NB4 (cell line): ENCODE measurements around the gene OARD1.

Source experiments
- DNase-seq: peaks from one replicate; pipeline ENCODE4 v3.0.0; 2010; ENCODE audit warnings: low read depth
- H3K4me3 ChIP-seq: one replicate; pipeline ENCODE4 v1.5.1; 2011; ENCODE audit warnings: mild to moderate bottlenecking, low read depth, low read length, moderate library complexity
- CTCF ChIP-seq: IDR thresholded peaks from one replicate; pipeline ENCODE4 v1.5.1; 2012; ENCODE audit warnings: low read depth, low read length
- MAX ChIP-seq: IDR thresholded peaks from 2 replicates; pipeline ENCODE4 v1.6.1; 2011; ENCODE audit warnings: low read depth, low read length
- MYC ChIP-seq: IDR thresholded peaks from 2 replicates; pipeline ENCODE4 v1.6.1; 2011; ENCODE audit warnings: low read depth, low read length
- POLR2A ChIP-seq: IDR thresholded peaks from 2 replicates; pipeline ENCODE4 v1.6.1; 2011; ENCODE audit warnings: mild to moderate bottlenecking; ENCODE audit not compliant: insufficient read length; ENCODE audit errors: extremely low read depth

The OARD1 gene

GRCh38 chr6:41056768-41057490 is 15.2 kb downstream of the OARD1 start:
- TF ChIP-seq POLR2A: no peak
- no peak for TF ChIP-seq CTCF
- no peak for TF ChIP-seq MAX
- TF ChIP-seq MYC: no peak
- DNase-seq: no peak
- H3K4me3 ChIP-seq: no peak overlapping the region

- no peak for DNase-seq
- H3K4me3 ChIP-seq: no peak overlapping the region
- TF ChIP-seq MYC (no peak), CTCF (no peak), MAX (no peak), POLR2A (no peak)
Measured at GRCh38 chr6:41055149-41055548, 17.0 kb downstream of the OARD1 start.

- no peak for DNase-seq
Measured at GRCh38 chr6:41054511-41054910, 17.6 kb downstream of the OARD1 start.

GRCh38 chr6:41053041-41053440 is 19.1 kb downstream of the OARD1 start, which contains the start of gene APOBEC2:
APOBEC2 (plus strand) TSS chr6:41053202; CDS start chr6:41053348, 146 bp downstream.
- no peak for DNase-seq
- no peak for TF ChIP-seq POLR2A
- TF ChIP-seq MAX: no peak
- H3K4me3 ChIP-seq: no peak within 1 kb of the TSS

More at GRCh38 chr6:41054511-41054910, 17.6 kb downstream of the OARD1 start:
- TF ChIP-seq MYC: no peak
- no peak for TF ChIP-seq POLR2A
- H3K4me3 ChIP-seq: no peak overlapping the region

GRCh38 chr6:41051873-41052272 is 20.3 kb downstream of the OARD1 start:
- H3K4me3 ChIP-seq: no peak overlapping the region
- peak; percentile 66 for DNase-seq
- TF ChIP-seq MYC (no peak), MAX (no peak), CTCF (no peak), POLR2A (no peak)

GRCh38 chr6:41050536-41050935 is 21.6 kb downstream of the OARD1 start:
- no peak for DNase-seq
- H3K4me3 ChIP-seq: no peak overlapping the region
- TF ChIP-seq POLR2A (no peak), MYC (no peak), CTCF (no peak), MAX (no peak)

- no peak for DNase-seq
- H3K4me3 ChIP-seq: no peak overlapping the region
- no peak for TF ChIP-seq MYC
- no peak for TF ChIP-seq POLR2A
- no peak for TF ChIP-seq CTCF
- TF ChIP-seq MAX: no peak
Measured at GRCh38 chr6:41049955-41050354, 22.2 kb downstream of the OARD1 start.
